Measurements from ENCODE around the gene ABHD6. TPM values are rescaled to one million over a fixed set of nuclear protein-coding genes. Genes with fewer than 3 reads are reported as not detected.

Gene ABHD6
- total and polyA plus RNA-seq, 4 donors = 5.2 to 14.1 (median 10.7) TPM

GRCh38 chr3:58243976-58244585, 6.5 kb downstream of the ABHD6 start:
- TF ChIP-seq CTCF (IDR thresholded peaks at IDR 0.05; ENCODE audit: control extremely low read depth, extremely low read depth) = no peak

GRCh38 chr3:58246148-58247047, 8.8 kb downstream of the ABHD6 start:
- DNase-seq = peak in 1 of 3 donors; percentile 19
- no peak for ATAC-seq (ENCODE audit: insufficient read depth, low FRiP score)
- Histone ChIP-seq H3K36me3 (ENCODE audit: control insufficient read depth in 4 of 4, insufficient read depth in 4 of 4, low read length in 4 of 4) (no peaks in the 10 kb centered on the region), H3K27me3 (ENCODE audit: control insufficient read depth in 3 of 3, insufficient read depth in 3 of 3, low read length in 2 of 3) (no peaks in the 10 kb centered on the region), H3K27ac (ENCODE audit: low read depth in 1 of 2, low read length in 1 of 2) (no peak overlapping the region), H3K9ac (ENCODE audit: insufficient read depth in 1 of 2, low read length in 2 of 2) (peak overlapping the region in 1 of 2 donors; percentile 13), H3K4me1 (ENCODE audit: control insufficient read depth in 5 of 5, insufficient read depth in 5 of 5, low read length in 5 of 5) (peaks cover 0 to 20% (median 7%) of the 10 kb centered on the region in 5 donors), H3K4me3 (no peak overlapping the region), H3K9me3 (ENCODE audit: control insufficient read depth in 4 of 4, insufficient read depth in 3 of 4, low read length in 3 of 4) (no peaks in the 10 kb centered on the region)
- TF ChIP-seq CTCF (IDR thresholded peaks at IDR 0.05; ENCODE audit: control extremely low read depth, extremely low read depth) = no peak
- WGBS, 2 donors = 74 to 82% methylated on average over 8 of the region's 8 CpGs

More at GRCh38 chr3:58243976-58244585, 6.5 kb downstream of the ABHD6 start:
- peaks cover 0 to 4% (median 2%) of the 10 kb centered on the region in 5 donors for H3K4me1 ChIP-seq (ENCODE audit: control insufficient read depth in 5 of 5, insufficient read depth in 5 of 5, low read length in 5 of 5)
- no peak overlapping the region for H3K9ac ChIP-seq (ENCODE audit: insufficient read depth in 1 of 2, low read length in 2 of 2)
- DNase-seq (peak in 2 of 3 donors; percentile 59 to 68), ATAC-seq (ENCODE audit: insufficient read depth, low FRiP score) (no peak)
- no peaks in the 10 kb centered on the region for H3K27me3 ChIP-seq (ENCODE audit: control insufficient read depth in 3 of 3, insufficient read depth in 3 of 3, low read length in 2 of 3)
- H3K4me3 ChIP-seq = no peak overlapping the region
- no peaks in the 10 kb centered on the region for H3K9me3 ChIP-seq (ENCODE audit: control insufficient read depth in 4 of 4, insufficient read depth in 3 of 4, low read length in 3 of 4)
- no peak overlapping the region for H3K27ac ChIP-seq (ENCODE audit: low read depth in 1 of 2, low read length in 1 of 2)
- no peaks in the 10 kb centered on the region for H3K36me3 ChIP-seq (ENCODE audit: control insufficient read depth in 4 of 4, insufficient read depth in 4 of 4, low read length in 4 of 4)
- 91 to 92% methylated on average over 6 of the region's 6 CpGs for WGBS, 2 donors

GRCh38 chr3:58249358-58250092, 11.9 kb downstream of the ABHD6 start:
- Histone ChIP-seq H3K4me1 (ENCODE audit: control insufficient read depth in 5 of 5, insufficient read depth in 5 of 5, low read length in 5 of 5) (peaks cover 0 to 15% (median 7%) of the 10 kb centered on the region in 5 donors), H3K27ac (ENCODE audit: low read depth in 1 of 2, low read length in 1 of 2) (no peak overlapping the region), H3K9ac (ENCODE audit: insufficient read depth in 1 of 2, low read length in 2 of 2) (no peak overlapping the region), H3K27me3 (ENCODE audit: control insufficient read depth in 3 of 3, insufficient read depth in 3 of 3, low read length in 2 of 3) (no peaks in the 10 kb centered on the region), H3K9me3 (ENCODE audit: control insufficient read depth in 4 of 4, insufficient read depth in 3 of 4, low read length in 3 of 4) (no peaks in the 10 kb centered on the region), H3K36me3 (ENCODE audit: control insufficient read depth in 4 of 4, insufficient read depth in 4 of 4, low read length in 4 of 4) (peaks cover 0 to 2% (median 0%) of the 10 kb centered on the region in 4 donors), H3K4me3 (no peak overlapping the region)
- WGBS, 2 donors = 54 to 72% methylated on average over 7 of the region's 7 CpGs
- TF ChIP-seq CTCF (IDR thresholded peaks at IDR 0.05; ENCODE audit: control extremely low read depth, extremely low read depth) = no peak
- DNase-seq (peak in 2 of 3 donors; percentile 32 to 52), ATAC-seq (ENCODE audit: insufficient read depth, low FRiP score) (no peak)
